PC-3 (cell line): ENCODE measurements around the gene HPSE2. TPM values are rescaled to one million over a fixed set of nuclear protein-coding genes. Genes with fewer than 3 reads are reported as not detected.

Source experiments
- ATAC-seq: fragments of 200-7000 bp; cut with Tn5 transposase; 2 replicates; pipeline ENCODE4 v1.9.1; 2020; ENCODE audit warnings: mild to moderate bottlenecking, moderate library complexity
- BruUV-seq: library from RNA; stranded (reverse); fragments of 400-500 nt; replicated peaks from 2 replicates; lab custom pipeline; 2021; lab: Mats Ljungman, UMichigan
- CTCF ChIA-PET: fragments of 300-600 bp; sonication (Branson Sonifier 250); formaldehyde crosslinking; loops from one replicate; lab custom pipeline; 2022; ENCODE audit warnings: antibody characterized with exemption; lab: Charles Lee
- POLR2A ChIA-PET: fragments of 300-600 bp; sonication (Branson Sonifier 250); formaldehyde crosslinking; loops from one replicate; lab custom pipeline; 2022; ENCODE audit warnings: antibody characterized with exemption; ENCODE audit not compliant: unreplicated experiment; lab: Charles Lee
- DNase-seq: peaks from one replicate; pipeline ENCODE4 v3.0.0-alpha.2; 2015
- H2AFZ ChIP-seq: fragments of 300-600 bp; sonication (generic); 2 replicates; pipeline ENCODE4 v1.6.0; 2016; ENCODE audit warnings: antibody characterized with exemption, low read length
- H3F3A ChIP-seq: fragments of 300-600 bp; sonication (generic); one replicate; pipeline ENCODE4 v1.6.0; 2017; ENCODE audit warnings: antibody characterized with exemption, low read length, control low read depth, mild to moderate bottlenecking; ENCODE audit not compliant: unreplicated experiment
- H3K27ac ChIP-seq: fragments of 300-600 bp; sonication (generic); 2 replicates; pipeline ENCODE4 v1.5.1; 2016; ENCODE audit warnings: mild to moderate bottlenecking, low read length
- H3K27me3 ChIP-seq: fragments of 300-600 bp; sonication (generic); 2 replicates; pipeline ENCODE4 v1.6.1; 2016; ENCODE audit warnings: low read length, mixed read lengths
- H3K36me3 ChIP-seq: fragments of 300-600 bp; sonication (generic); 2 replicates; pipeline ENCODE4 v1.6.1; 2016; ENCODE audit warnings: low read depth, mixed run types, low read length, mixed read lengths
- H3K4me1 ChIP-seq: fragments of 300-600 bp; sonication (generic); 2 replicates; pipeline ENCODE4 v1.5.1; 2016; ENCODE audit warnings: low read length; ENCODE audit not compliant: insufficient read depth
- H3K4me2 ChIP-seq: fragments of 300-600 bp; sonication (generic); 2 replicates; pipeline ENCODE4 v1.6.0; 2016; ENCODE audit warnings: low read length
- H3K4me3 ChIP-seq: fragments of 300-600 bp; sonication (generic); 2 replicates; pipeline ENCODE4 v1.5.1; 2016; ENCODE audit warnings: mild to moderate bottlenecking, low read length, mixed read lengths
- H3K79me2 ChIP-seq: fragments of 300-600 bp; sonication (generic); 2 replicates; pipeline ENCODE4 v1.6.1; 2017; ENCODE audit warnings: low read length, mixed read lengths
- H3K9ac ChIP-seq: fragments of 300-600 bp; sonication (generic); 2 replicates; pipeline ENCODE4 v1.6.0; 2016; ENCODE audit warnings: mild to moderate bottlenecking, low read length
- H3K9me2 ChIP-seq: fragments of 300-600 bp; sonication (generic); replicated peaks from 2 replicates; pipeline ENCODE4 v1.6.1; 2016; ENCODE audit warnings: mixed run types, low read length, mixed read lengths
- H3K9me3 ChIP-seq: fragments of 300-600 bp; sonication (generic); 2 replicates; pipeline ENCODE4 v1.6.1; 2016; ENCODE audit warnings: low read length, mixed read lengths
- H4K20me1 ChIP-seq: fragments of 300-600 bp; sonication (generic); 2 replicates; pipeline ENCODE4 v1.6.1; 2016; ENCODE audit warnings: low read length, mixed read lengths
- CTCF ChIP-seq: fragments of 300-600 bp; sonication (generic); conservative IDR thresholded peaks from 2 replicates; pipeline ENCODE4 v1.5.1; 2017; ENCODE audit warnings: antibody characterized with exemption, low read depth, mild to moderate bottlenecking, low read length
- EZH2 ChIP-seq: fragments of 300-600 bp; sonication (generic); IDR thresholded peaks from one replicate; pipeline ENCODE4 v1.6.1; 2017; ENCODE audit warnings: antibody characterized with exemption, mild to moderate bottlenecking, low read length; ENCODE audit not compliant: unreplicated experiment
- EZH2phosphoT487 ChIP-seq: fragments of 300-600 bp; sonication (generic); IDR thresholded peaks from 2 replicates; pipeline ENCODE4 v1.6.1; 2018; ENCODE audit warnings: mild to moderate bottlenecking, antibody characterized with exemption, low read length, borderline replicate concordance
- intact Hi-C: fragments of 100-400 bp; cut with micrococcal nuclease; formaldehyde crosslinking; loops from 2 replicates; pipeline ENCODE4 v1.9.0; 2023
- total RNA-seq: library from RNA; depleted of rRNA; stranded (reverse); fragments of >200 nt; gene quantifications from 2 replicates; pipeline ENCODE4 v1.2.3, GENCODE V29; 2014

HPSE2 gene
- total RNA-seq, 1 experiment from 2014 or later: 0.15 TPM

GRCh38 chr10:98539578-98539977 lies 696.1 kb downstream of the HPSE2 start:
- peaks cover 5% of the 10 kb centered on the region; the same call in 1 of the 2 replicates for H3K4me1 ChIP-seq
- DNase-seq (no peak), ATAC-seq (no peak)
- no peak for TF ChIP-seq CTCF
- TF ChIP-seq EZH2phosphoT487: no peak
- TF ChIP-seq EZH2: no peak
- intact Hi-C loops: no loop called here
- no peak overlapping the region for H3K27ac ChIP-seq
- H3K36me3 ChIP-seq: no peaks in the 10 kb centered on the region
- no peaks in the 10 kb centered on the region for H3K9me3 ChIP-seq
- H3K27me3 ChIP-seq: no peaks in the 10 kb centered on the region; the same call in none of the 2 replicates
- H3K9me2 ChIP-seq: no peaks in the 10 kb centered on the region
- ChIA-PET CTCF (no interaction called here), POLR2A (no interaction called here)
- no peak overlapping the region for H2AFZ ChIP-seq
- H3K4me3 ChIP-seq: no peak overlapping the region
- H3K79me2 ChIP-seq: no peaks in the 10 kb centered on the region
- H3K4me2 ChIP-seq: no peak overlapping the region
- BruUV-seq: no TSS peak
- H3K9ac ChIP-seq: no peak overlapping the region
- H3F3A ChIP-seq: no peaks in the 10 kb centered on the region
- H4K20me1 ChIP-seq: no peaks in the 10 kb centered on the region

- H3K9me3 ChIP-seq: no peaks in the 10 kb centered on the region
- H3K9me2 ChIP-seq: no peaks in the 10 kb centered on the region
- H3K9ac ChIP-seq: no peak overlapping the region
- no peaks in the 10 kb centered on the region for H4K20me1 ChIP-seq
- peaks cover 5% of the 10 kb centered on the region; the same call in 1 of the 2 replicates for H3K4me1 ChIP-seq
- H3K4me3 ChIP-seq: no peak overlapping the region
- DNase-seq (no peak), ATAC-seq (no peak)
- no peaks in the 10 kb centered on the region for H3K36me3 ChIP-seq
- H3F3A ChIP-seq: no peaks in the 10 kb centered on the region
- no peaks in the 10 kb centered on the region; the same call in none of the 2 replicates for H3K27me3 ChIP-seq
- no peak overlapping the region for H2AFZ ChIP-seq
- ChIA-PET POLR2A (no interaction called here), CTCF (no interaction called here)
- H3K79me2 ChIP-seq: no peaks in the 10 kb centered on the region
- TF ChIP-seq CTCF (no peak), EZH2phosphoT487 (no peak), EZH2 (no peak)
- H3K27ac ChIP-seq: no peak overlapping the region
- intact Hi-C loops: no loop called here
- H3K4me2 ChIP-seq: no peak overlapping the region
- no TSS peak for BruUV-seq
Measured at GRCh38 chr10:98538472-98538871, 697.2 kb downstream of the HPSE2 start.

DNA sequence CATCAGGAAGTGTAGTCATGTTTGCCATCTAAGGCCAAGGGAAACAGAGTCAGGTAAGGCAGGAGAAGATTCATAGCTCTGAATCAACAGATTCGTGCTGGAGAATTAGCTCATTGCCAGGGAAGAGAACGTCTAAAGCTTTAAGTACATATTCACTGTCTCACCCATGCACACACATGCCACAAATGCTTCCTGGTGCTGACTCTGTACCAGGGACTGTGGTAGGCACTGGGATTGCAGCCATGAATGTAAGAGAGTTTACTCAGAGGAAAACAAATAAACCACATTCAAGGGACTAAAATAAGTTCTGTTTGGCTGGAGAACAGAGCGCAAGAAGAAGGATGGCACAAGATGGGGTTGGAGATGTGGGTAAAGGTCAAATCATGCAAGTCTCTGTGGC lies 699.1 kb downstream of the HPSE2 start:
- no peak overlapping the region for H3K4me2 ChIP-seq
- no TSS peak for BruUV-seq

More for the DNA sequence above, 699.1 kb downstream of the HPSE2 start:
- no peak overlapping the region for H3K4me3 ChIP-seq
- H3K4me1 ChIP-seq: peaks cover 5% of the 10 kb centered on the region; the same call in 1 of the 2 replicates
- no peaks in the 10 kb centered on the region for H3K79me2 ChIP-seq
- no peaks in the 10 kb centered on the region for H4K20me1 ChIP-seq
- intact Hi-C loops: no loop called here
- no peak overlapping the region for H3K27ac ChIP-seq
- ChIA-PET POLR2A (no interaction called here), CTCF (no interaction called here)
- H3K27me3 ChIP-seq: peaks cover 8% of the 10 kb centered on the region
- DNase-seq (peak; percentile 62), ATAC-seq (peak; percentile 54)
- no peak for TF ChIP-seq EZH2
- TF ChIP-seq CTCF: no peak
- TF ChIP-seq EZH2phosphoT487: no peak
- no peaks in the 10 kb centered on the region for H3K9me3 ChIP-seq
- no peak overlapping the region for H3K9ac ChIP-seq
- H3K9me2 ChIP-seq: no peaks in the 10 kb centered on the region
- no peaks in the 10 kb centered on the region for H3F3A ChIP-seq
- no peak overlapping the region for H2AFZ ChIP-seq
- H3K36me3 ChIP-seq: no peaks in the 10 kb centered on the region
